GM12874 (cell line): ENCODE measurements around the gene BAIAP2L1.

ENCODE experiments used
- CTCF ChIP-seq: IDR thresholded peaks from 2 replicates; pipeline ENCODE4 v1.5.1; 2011; ENCODE audit warnings: low read depth, mild to moderate bottlenecking, control low read depth, low read length, moderate library complexity; ENCODE audit not compliant: insufficient read depth

BAIAP2L1 gene

GRCh38 chr7:98366562-98366938 is 34.3 kb downstream of the BAIAP2L1 start:
- no peak for TF ChIP-seq CTCF

GRCh38 chr7:98365863-98366561 is 34.9 kb downstream of the BAIAP2L1 start:
- TF ChIP-seq CTCF: no peak

GRCh38 chr7:98364220-98364619 is 36.7 kb downstream of the BAIAP2L1 start:
- no peak for TF ChIP-seq CTCF

- no peak for TF ChIP-seq CTCF
Measured at GRCh38 chr7:98362517-98362916, 38.4 kb downstream of the BAIAP2L1 start.

- no peak for TF ChIP-seq CTCF
Measured at GRCh38 chr7:98360221-98361130, 40.4 kb downstream of the BAIAP2L1 start.

- TF ChIP-seq CTCF: no peak
Measured at GRCh38 chr7:98359395-98359794, 41.5 kb downstream of the BAIAP2L1 start.

GRCh38 chr7:98358706-98359105 is 42.2 kb downstream of the BAIAP2L1 start:
- no peak for TF ChIP-seq CTCF
